H1 (cell line): Measurements from ENCODE around the gene A4GALT.

Source experiments
- CREB1 ChIP-seq: IDR thresholded peaks from 2 replicates; pipeline ENCODE4 v1.6.1; 2012; ENCODE audit warnings: inconsistent platforms
- EZH2 ChIP-seq: fragments of 200-600 bp; sonication (generic); IDR thresholded peaks from 2 replicates; pipeline ENCODE4 v1.7.1; 2012; ENCODE audit warnings: low read depth, mild to moderate bottlenecking, moderate library complexity, low read length, inconsistent platforms; ENCODE audit not compliant: severe bottlenecking
- FOSL1 ChIP-seq: IDR thresholded peaks from 2 replicates; pipeline ENCODE4 v1.6.1; 2011; ENCODE audit warnings: mild to moderate bottlenecking, low read depth, low read length, moderate library complexity; ENCODE audit not compliant: insufficient read depth
- HDAC2 ChIP-seq, 2 experiments: fragments of 300-600 bp in 1 of 2; sonication (generic) in 1 of 2; IDR thresholded peaks; 2 replicates each; pipeline ENCODE4 v1.6.1; 2011 to 2012; ENCODE audit warnings: low read depth in 2 of 2, low read length in 2 of 2, mild to moderate bottlenecking in 2 of 2, moderate library complexity in 2 of 2, borderline replicate concordance in 1 of 2, inconsistent platforms in 1 of 2
- POLR2A ChIP-seq, 2 experiments: IDR thresholded peaks; 1 replicate in 1 of 2; 2 replicates in 1 of 2; pipeline ENCODE4 v1.6.1; 2011; ENCODE audit warnings: low read depth in 2 of 2, low read length in 2 of 2, mild to moderate bottlenecking in 2 of 2; ENCODE audit errors: control extremely low read depth in 1 of 2
- POLR2AphosphoS5 ChIP-seq: IDR thresholded peaks from 2 replicates; pipeline ENCODE4 v1.6.1; 2011; ENCODE audit warnings: low read depth, low read length
- TF ChIP-seq, protein P1 (sequence below), 3 experiments: IDR thresholded peaks; 1 replicate in 2 of 3; 2 replicates in 1 of 3; pipeline versions ENCODE4 v1.5.1 to v1.6.1; 2011; ENCODE audit warnings: low read length in 3 of 3, mild to moderate bottlenecking in 3 of 3, inconsistent platforms in 2 of 3, low read depth in 1 of 3, moderate library complexity in 1 of 3; ENCODE audit not compliant: insufficient read depth in 1 of 3; ENCODE audit errors: control extremely low read depth in 1 of 3

DNA sequence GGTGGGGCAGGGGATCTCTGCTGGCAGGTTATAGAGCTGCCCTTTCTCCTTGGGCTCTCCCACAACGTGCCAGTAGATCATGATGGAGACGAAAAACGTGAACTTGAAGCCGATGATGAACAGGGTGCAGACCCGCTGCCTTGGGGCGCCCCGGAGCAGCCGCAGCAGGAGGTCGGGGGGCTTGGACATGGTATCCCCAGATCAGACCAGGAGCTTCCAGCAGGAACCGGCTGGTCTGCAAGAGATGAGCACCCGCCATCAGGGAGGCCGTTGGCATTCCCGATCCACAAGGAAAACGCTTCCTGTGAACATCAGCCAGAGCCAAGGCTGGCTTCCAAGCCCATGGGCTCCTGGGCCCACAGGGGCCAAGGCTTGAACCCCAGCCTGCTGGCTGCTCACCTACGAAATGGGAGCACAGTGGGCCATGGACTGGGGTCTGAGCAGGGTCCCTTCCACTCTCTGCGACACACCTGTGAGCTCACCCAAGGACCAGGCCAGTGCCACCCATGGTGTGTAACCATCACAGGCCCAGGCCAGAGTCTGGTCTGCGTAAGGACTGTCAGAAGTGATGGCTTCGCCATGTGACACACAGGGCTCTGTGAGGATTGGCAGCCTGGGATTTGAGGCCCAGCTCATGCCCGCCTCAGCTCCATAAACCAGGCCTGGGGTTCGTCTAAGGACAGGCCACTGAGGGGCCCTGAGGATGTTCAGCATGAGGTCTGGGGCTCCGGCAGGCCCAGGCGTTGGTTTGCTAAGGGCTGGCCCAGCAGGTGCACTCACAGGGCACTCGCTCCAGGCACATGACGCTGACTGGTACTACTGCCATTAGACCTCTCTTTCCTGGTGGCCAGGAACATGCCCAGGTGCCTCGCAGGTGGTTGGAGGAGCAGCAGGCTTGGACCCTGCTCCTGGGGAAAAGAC lies 26.6 kb downstream of the A4GALT start:
- TF ChIP-seq HDAC2 (IDR thresholded peaks at IDR 0.05; ENCODE audit: borderline replicate concordance in 1 of 2, low read depth in 2 of 2, low read length in 2 of 2): no peak
- TF ChIP-seq POLR2A (IDR thresholded peaks at IDR 0.05; ENCODE audit: control extremely low read depth in 1 of 2, low read depth in 2 of 2, low read length in 2 of 2): no peak
- no peak for TF ChIP-seq CREB1
- TF ChIP-seq, protein P1, sequence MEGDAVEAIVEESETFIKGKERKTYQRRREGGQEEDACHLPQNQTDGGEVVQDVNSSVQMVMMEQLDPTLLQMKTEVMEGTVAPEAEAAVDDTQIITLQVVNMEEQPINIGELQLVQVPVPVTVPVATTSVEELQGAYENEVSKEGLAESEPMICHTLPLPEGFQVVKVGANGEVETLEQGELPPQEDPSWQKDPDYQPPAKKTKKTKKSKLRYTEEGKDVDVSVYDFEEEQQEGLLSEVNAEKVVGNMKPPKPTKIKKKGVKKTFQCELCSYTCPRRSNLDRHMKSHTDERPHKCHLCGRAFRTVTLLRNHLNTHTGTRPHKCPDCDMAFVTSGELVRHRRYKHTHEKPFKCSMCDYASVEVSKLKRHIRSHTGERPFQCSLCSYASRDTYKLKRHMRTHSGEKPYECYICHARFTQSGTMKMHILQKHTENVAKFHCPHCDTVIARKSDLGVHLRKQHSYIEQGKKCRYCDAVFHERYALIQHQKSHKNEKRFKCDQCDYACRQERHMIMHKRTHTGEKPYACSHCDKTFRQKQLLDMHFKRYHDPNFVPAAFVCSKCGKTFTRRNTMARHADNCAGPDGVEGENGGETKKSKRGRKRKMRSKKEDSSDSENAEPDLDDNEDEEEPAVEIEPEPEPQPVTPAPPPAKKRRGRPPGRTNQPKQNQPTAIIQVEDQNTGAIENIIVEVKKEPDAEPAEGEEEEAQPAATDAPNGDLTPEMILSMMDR (IDR thresholded peaks at IDR 0.05; ENCODE audit: control extremely low read depth in 1 of 3, insufficient read depth in 1 of 3, low read depth in 1 of 3, low read length in 3 of 3): no peak
- TF ChIP-seq EZH2: no peak
- no peak for TF ChIP-seq FOSL1
- no peak for TF ChIP-seq POLR2AphosphoS5
